Muscle of leg (tissue), 11 donors: Measurements from ENCODE around the gene IFNG-AS1. TPM values are rescaled to one million over a fixed set of nuclear protein-coding genes. Genes with fewer than 3 reads are reported as not detected.

Source experiments
- DNase-seq: peaks from one replicate; pipeline ENCODE4 v3.0.0; 2013
- H3K27ac ChIP-seq: one replicate; pipeline ENCODE4 v1.5.1; 2013; ENCODE audit warnings: mild to moderate bottlenecking, low read length, control low read depth
- H3K27me3 ChIP-seq: one replicate; pipeline ENCODE4 v1.6.1; 2013; ENCODE audit warnings: low read length; ENCODE audit not compliant: control insufficient read depth, insufficient read depth
- H3K36me3 ChIP-seq: one replicate; pipeline ENCODE4 v1.6.1; 2013; ENCODE audit warnings: low read length; ENCODE audit not compliant: control insufficient read depth, insufficient read depth
- H3K4me1 ChIP-seq: one replicate; pipeline ENCODE4 v1.6.1; 2013; ENCODE audit warnings: low read length; ENCODE audit not compliant: control insufficient read depth, insufficient read depth
- H3K4me3 ChIP-seq: one replicate; pipeline ENCODE4 v1.5.1; 2013; ENCODE audit warnings: low read length, control low read depth
- H3K9me3 ChIP-seq: replicated peaks from 2 replicates; pipeline ENCODE4 v1.6.1; 2013; ENCODE audit warnings: low read depth, low read length; ENCODE audit not compliant: control insufficient read depth
- WGBS: methylation state at CpG from one replicate; pipeline ENCODE4 v1.1.5; 2013; ENCODE audit warnings: missing lambda C conversion rate; ENCODE audit not compliant: insufficient coverage; 5-methylcytosine and 5-hydroxymethylcytosine counted together
- polyA plus RNA-seq, 8 donors: library from polyadenylated mRNA; unstranded; fragments of 120-200 nt; gene quantifications; one replicate each; pipeline versions ENCODE4 v1.2.1 to v1.2.3, GENCODE V29; 2013; ENCODE audit warnings: inconsistent platforms in 1 of 8, low replicate concordance in 1 of 8; ENCODE audit not compliant: insufficient read length in 8 of 8, insufficient read depth in 1 of 8
- total RNA-seq: library from RNA; stranded (reverse); fragments of 120-200 nt; gene quantifications from one replicate; pipeline ENCODE4 v1.2.4, GENCODE V29; 2013

Gene IFNG-AS1
- total and polyA plus RNA-seq, 9 donors, result 0.12 to 0.80 (median 0.31) TPM; not detected in 1

GRCh38 chr12:68011206-68011881, 22.1 kb downstream of the IFNG-AS1 start:
- no peak for DNase-seq
- Histone ChIP-seq H3K4me1 (no peaks in the 10 kb centered on the region), H3K4me3 (no peak overlapping the region), H3K27me3 (no peaks in the 10 kb centered on the region), H3K9me3 (no peaks in the 10 kb centered on the region), H3K36me3 (no peaks in the 10 kb centered on the region), H3K27ac (no peak overlapping the region)
- 85% methylated on average over 4 of the region's 6 CpGs for WGBS

GRCh38 chr12:68011882-68012207, 22.6 kb downstream of the IFNG-AS1 start:
- no peaks in the 10 kb centered on the region for H3K36me3 ChIP-seq
- no peaks in the 10 kb centered on the region for H3K27me3 ChIP-seq
- no peaks in the 10 kb centered on the region for H3K4me1 ChIP-seq
- H3K27ac ChIP-seq, result no peak overlapping the region
- no peaks in the 10 kb centered on the region for H3K9me3 ChIP-seq
- H3K4me3 ChIP-seq, result no peak overlapping the region
- WGBS, result no CpG with 5 or more reads among the region's 2 CpGs
- no peak for DNase-seq

GRCh38 chr12:68012712-68013111, 23.5 kb downstream of the IFNG-AS1 start:
- no peak overlapping the region for H3K4me3 ChIP-seq
- H3K9me3 ChIP-seq, result no peaks in the 10 kb centered on the region
- H3K27ac ChIP-seq, result no peak overlapping the region
- no peaks in the 10 kb centered on the region for H3K27me3 ChIP-seq
- H3K36me3 ChIP-seq, result no peaks in the 10 kb centered on the region
- H3K4me1 ChIP-seq, result no peaks in the 10 kb centered on the region
- DNase-seq, result peak; percentile 4
- no CpG with 5 or more reads among the region's 2 CpGs for WGBS

- DNase-seq, result no peak
- H3K4me1 ChIP-seq, result no peaks in the 10 kb centered on the region
- H3K9me3 ChIP-seq, result no peaks in the 10 kb centered on the region
- WGBS, result no CpG with 5 or more reads among the region's 1 CpG
- H3K27ac ChIP-seq, result no peak overlapping the region
- H3K4me3 ChIP-seq, result no peak overlapping the region
- H3K27me3 ChIP-seq, result no peaks in the 10 kb centered on the region
- no peaks in the 10 kb centered on the region for H3K36me3 ChIP-seq
These were observed 23.9 kb downstream of the IFNG-AS1 start for GRCh38 chr12:68013181-68013580.

GRCh38 chr12:68016136-68016535, 26.9 kb downstream of the IFNG-AS1 start:
- DNase-seq, result no peak
- Histone ChIP-seq H3K9me3 (no peaks in the 10 kb centered on the region), H3K27ac (no peak overlapping the region), H3K4me3 (no peak overlapping the region), H3K36me3 (no peaks in the 10 kb centered on the region), H3K27me3 (no peaks in the 10 kb centered on the region), H3K4me1 (no peaks in the 10 kb centered on the region)
- no CpG with 5 or more reads among the region's 4 CpGs for WGBS

DNA sequence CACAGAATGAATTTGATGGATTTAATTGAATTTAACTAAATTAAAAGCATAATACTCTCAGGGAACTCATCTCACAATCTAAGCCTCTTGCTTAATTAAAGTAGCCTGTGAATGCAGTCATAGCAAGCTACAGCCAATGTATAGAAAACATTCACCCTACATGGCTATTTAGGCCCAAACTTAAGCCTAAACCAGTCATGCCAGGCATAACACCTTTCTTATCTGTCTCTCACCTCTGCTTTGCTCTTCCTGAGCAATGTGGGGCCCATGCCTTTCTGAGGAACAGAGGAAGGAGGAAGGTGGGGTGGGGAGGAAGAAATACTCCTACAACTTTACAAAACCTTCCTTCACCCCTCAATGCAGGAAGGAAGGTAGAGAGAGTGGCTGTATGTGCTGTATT, 29.1 kb downstream of the IFNG-AS1 start:
- DNase-seq, result no peak
- Histone ChIP-seq H3K36me3 (no peaks in the 10 kb centered on the region), H3K27me3 (no peaks in the 10 kb centered on the region), H3K27ac (no peak overlapping the region), H3K9me3 (no peaks in the 10 kb centered on the region), H3K4me3 (no peak overlapping the region), H3K4me1 (no peaks in the 10 kb centered on the region)

DNA sequence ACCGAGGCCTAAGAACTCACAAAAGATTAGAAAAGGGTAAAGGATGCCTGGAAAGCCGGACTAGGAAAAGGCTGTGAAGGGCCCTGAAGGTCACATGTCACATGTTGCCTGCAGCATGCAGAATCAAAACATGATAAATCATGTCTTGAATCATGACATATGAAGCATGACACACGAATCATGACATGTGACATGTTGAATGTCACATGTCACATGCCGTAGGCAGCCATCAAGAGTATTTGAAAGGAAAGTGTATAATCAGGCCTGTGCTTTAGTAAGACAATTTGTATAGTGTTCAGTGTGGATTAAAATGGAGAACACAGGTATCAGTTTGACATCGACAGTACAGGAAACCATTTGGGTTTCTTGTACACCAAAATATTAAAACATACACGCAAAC, 30.8 kb downstream of the IFNG-AS1 start:
- H3K36me3 ChIP-seq, result no peaks in the 10 kb centered on the region
- no peaks in the 10 kb centered on the region for H3K4me1 ChIP-seq
- WGBS, result 93% methylated on average over 4 of the region's 6 CpGs
- no peak for DNase-seq
- H3K27me3 ChIP-seq, result no peaks in the 10 kb centered on the region
- no peak overlapping the region for H3K4me3 ChIP-seq
- H3K9me3 ChIP-seq, result no peaks in the 10 kb centered on the region
- no peak overlapping the region for H3K27ac ChIP-seq

DNA sequence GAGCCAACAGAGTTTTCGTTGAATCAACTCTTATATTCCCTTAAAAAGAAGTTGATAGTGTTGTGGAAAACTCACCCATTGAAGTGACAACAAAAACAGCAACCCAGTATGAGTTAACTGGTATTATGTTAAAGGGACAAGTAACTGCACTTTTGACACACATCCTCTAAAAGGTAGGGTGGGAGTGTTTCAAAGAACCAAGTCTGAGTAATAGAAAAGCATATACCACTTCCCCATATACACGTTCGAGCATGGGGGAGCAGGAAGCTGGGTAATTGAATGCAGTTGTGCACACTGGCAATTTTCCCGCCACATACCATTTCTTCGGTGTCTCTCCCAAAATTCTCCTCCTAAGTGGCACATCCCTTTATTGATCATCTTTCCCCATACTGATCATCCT, 31.5 kb downstream of the IFNG-AS1 start:
- H3K27ac ChIP-seq, result no peak overlapping the region
- no peaks in the 10 kb centered on the region for H3K36me3 ChIP-seq
- DNase-seq, result no peak
- H3K4me3 ChIP-seq, result no peak overlapping the region
- H3K4me1 ChIP-seq, result no peaks in the 10 kb centered on the region
- no peaks in the 10 kb centered on the region for H3K27me3 ChIP-seq
- WGBS, result no CpG with 5 or more reads among the region's 5 CpGs
- no peaks in the 10 kb centered on the region for H3K9me3 ChIP-seq

- no peaks in the 10 kb centered on the region for H3K36me3 ChIP-seq
- no peaks in the 10 kb centered on the region for H3K27me3 ChIP-seq
- H3K4me1 ChIP-seq, result no peaks in the 10 kb centered on the region
- H3K27ac ChIP-seq, result no peak overlapping the region
- no peaks in the 10 kb centered on the region for H3K9me3 ChIP-seq
- WGBS, result 87% methylated on average over 3 of the region's 7 CpGs
- no peak overlapping the region for H3K4me3 ChIP-seq
- no peak for DNase-seq
These were observed 39.4 kb downstream of the IFNG-AS1 start for GRCh38 chr12:68028647-68029046.

GRCh38 chr12:68030248-68030647, 41.0 kb downstream of the IFNG-AS1 start:
- no peak overlapping the region for H3K4me3 ChIP-seq
- no peaks in the 10 kb centered on the region for H3K36me3 ChIP-seq
- H3K27me3 ChIP-seq, result no peaks in the 10 kb centered on the region
- WGBS, result no CpG with 5 or more reads among the region's 1 CpG
- no peak overlapping the region for H3K27ac ChIP-seq
- DNase-seq, result no peak
- no peaks in the 10 kb centered on the region for H3K9me3 ChIP-seq
- H3K4me1 ChIP-seq, result no peaks in the 10 kb centered on the region

DNA sequence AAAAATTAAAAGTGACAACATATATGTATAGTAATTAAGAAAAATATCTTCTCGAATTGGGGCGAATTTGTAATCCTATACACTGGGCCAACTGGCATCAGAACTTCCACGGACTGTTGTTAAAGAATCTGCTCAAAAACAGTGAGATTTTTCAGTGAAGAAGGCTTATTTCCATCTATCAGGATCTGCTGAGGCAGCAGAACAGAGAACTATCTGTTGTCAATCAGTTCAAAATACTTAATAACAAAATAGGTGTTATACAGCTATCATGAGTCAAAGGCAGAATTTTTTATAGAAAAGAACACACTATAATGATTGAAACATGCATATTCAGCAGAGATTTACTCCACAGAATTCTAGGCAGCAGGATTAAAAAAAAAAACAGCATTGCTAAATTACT, 41.9 kb downstream of the IFNG-AS1 start:
- no peak overlapping the region for H3K4me3 ChIP-seq
- no peak overlapping the region for H3K27ac ChIP-seq
- H3K27me3 ChIP-seq, result no peaks in the 10 kb centered on the region
- H3K36me3 ChIP-seq, result no peaks in the 10 kb centered on the region
- WGBS, result no CpG with 5 or more reads among the region's 3 CpGs
- H3K4me1 ChIP-seq, result no peaks in the 10 kb centered on the region
- DNase-seq, result no peak
- no peaks in the 10 kb centered on the region for H3K9me3 ChIP-seq
